HPDE6-E6E7 (cell line): ENCODE measurements around the gene UQCR11.
"Not testable (repeated sequence)": the region's sequence is repeated elsewhere in the genome, so short reads cannot be mapped to it uniquely, and the experiment has no call there.

Experiments used
- DNase-seq: peaks from one replicate; pipeline ENCODE4 v3.0.0; 2011; ENCODE audit warnings: missing footprints; ENCODE audit errors: extremely low spot score

Gene UQCR11

GRCh38 chr19:1605236-1606137 is at the start of gene UQCR11:
UQCR11 (minus strand) TSS chr19:1605462; CDS start chr19:1605409, 53 bp downstream.
- peak; percentile 96 for DNase-seq

GRCh38 chr19:1654178-1654792 is 49.0 kb upstream of the UQCR11 start:
- no peak for DNase-seq

GRCh38 chr19:1653300-1653628 is 48.0 kb upstream of the UQCR11 start:
- no peak for DNase-seq

GRCh38 chr19:1652471-1653299 is 47.4 kb upstream of the UQCR11 start, which contains the start of gene TCF3:
TCF3 (minus strand) TSS chr19:1652615; CDS start chr19:1650248, 2,367 bp downstream.
- DNase-seq, result peak; percentile 98

- DNase-seq, result no peak
Measured at GRCh38 chr19:1651568-1652291, 46.5 kb upstream of the UQCR11 start.

- no peak for DNase-seq
Measured at GRCh38 chr19:1650650-1651567, 45.6 kb upstream of the UQCR11 start.

- DNase-seq, result no peak
Measured at GRCh38 chr19:1649706-1650649, 44.7 kb upstream of the UQCR11 start.

- DNase-seq, result no peak
Measured at GRCh38 chr19:1648920-1649541, 43.8 kb upstream of the UQCR11 start.

- no peak for DNase-seq
Measured at GRCh38 chr19:1648459-1648849, 43.2 kb upstream of the UQCR11 start.

- no peak for DNase-seq
Measured at GRCh38 chr19:1647501-1648458, 42.5 kb upstream of the UQCR11 start.

GRCh38 chr19:1646659-1647453 is 41.6 kb upstream of the UQCR11 start:
- DNase-seq, result no peak

GRCh38 chr19:1646149-1646548 is 40.9 kb upstream of the UQCR11 start:
- no peak for DNase-seq

- no peak for DNase-seq
Measured at GRCh38 chr19:1645299-1645698, 40.0 kb upstream of the UQCR11 start.

GRCh38 chr19:1644070-1644469 is 38.8 kb upstream of the UQCR11 start:
- DNase-seq, result no peak

- not testable (repeated sequence) for DNase-seq
Measured at GRCh38 chr19:1640893-1641448, 35.7 kb upstream of the UQCR11 start.
